Muscle layer of duodenum (tissue), 2 donors: ENCODE data around the gene BCAS3.

Experiments used
- H3K27ac ChIP-seq: one replicate; pipeline ENCODE4 v1.7.0; 2013; ENCODE audit warnings: mild to moderate bottlenecking, low read length
- H3K27me3 ChIP-seq: one replicate; pipeline ENCODE4 v1.7.0; 2013; ENCODE audit warnings: low read depth, mild to moderate bottlenecking, control low read depth, low read length
- H3K36me3 ChIP-seq, 2 donors: one replicate each; pipeline ENCODE4 v1.7.0; 2013; ENCODE audit warnings: low read length in 2 of 2, control low read depth in 1 of 2, mild to moderate bottlenecking in 1 of 2; ENCODE audit not compliant: insufficient read depth in 2 of 2, control insufficient read depth in 1 of 2
- H3K4me1 ChIP-seq, 2 donors: one replicate each; pipeline ENCODE4 v1.7.0; 2013; ENCODE audit warnings: low read length in 2 of 2, mild to moderate bottlenecking in 2 of 2, control low read depth in 1 of 2, moderate library complexity in 1 of 2; ENCODE audit not compliant: insufficient read depth in 2 of 2, control insufficient read depth in 1 of 2
- H3K4me3 ChIP-seq, 2 donors: one replicate each; pipeline ENCODE4 v1.7.0; 2013; ENCODE audit warnings: low read length in 2 of 2, low read depth in 1 of 2, mild to moderate bottlenecking in 1 of 2
- H3K9me3 ChIP-seq, 2 donors: one replicate each; pipeline ENCODE4 v1.7.0; 2013; ENCODE audit warnings: low read length in 2 of 2, control low read depth in 1 of 2, mild to moderate bottlenecking in 1 of 2; ENCODE audit not compliant: control insufficient read depth in 1 of 2
- donor health status: healthy.

BCAS3 gene

DNA sequence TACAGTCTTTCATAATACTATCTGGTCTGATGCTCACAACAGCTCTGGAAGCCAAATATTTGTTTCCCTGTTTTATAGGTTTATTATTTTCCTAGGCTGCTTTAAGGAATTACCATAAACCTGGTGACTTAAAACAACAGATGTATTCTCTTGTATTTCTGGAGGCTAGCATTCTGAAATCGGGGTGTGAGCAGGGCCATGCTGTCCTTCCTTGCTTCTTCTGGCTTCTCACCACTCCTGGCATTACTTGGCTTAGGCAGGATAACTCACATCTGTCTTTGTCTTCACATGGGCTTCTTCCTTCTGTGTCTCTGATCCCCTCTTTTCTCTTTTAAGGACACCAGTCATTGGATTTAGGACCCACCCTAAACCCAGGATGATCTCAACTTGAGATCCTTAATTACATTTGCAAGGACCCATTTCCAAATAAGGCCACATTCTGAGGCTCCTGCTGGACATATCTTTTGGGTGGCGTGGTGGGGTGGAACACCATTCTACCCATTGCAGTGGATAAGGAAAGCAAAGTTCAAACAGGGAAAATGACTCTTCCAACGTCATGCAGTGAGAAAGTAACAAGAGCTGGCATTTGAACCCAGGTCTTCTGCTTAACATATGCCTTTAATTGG is 682.8 kb downstream of the BCAS3 start:
- H3K4me1 ChIP-seq, result no peaks in the 10 kb centered on the region
- H3K36me3 ChIP-seq, result no peaks in the 10 kb centered on the region
- no peak overlapping the region for H3K27ac ChIP-seq
- H3K9me3 ChIP-seq, result no peaks in the 10 kb centered on the region
- no peak overlapping the region for H3K4me3 ChIP-seq
- no peaks in the 10 kb centered on the region for H3K27me3 ChIP-seq

DNA sequence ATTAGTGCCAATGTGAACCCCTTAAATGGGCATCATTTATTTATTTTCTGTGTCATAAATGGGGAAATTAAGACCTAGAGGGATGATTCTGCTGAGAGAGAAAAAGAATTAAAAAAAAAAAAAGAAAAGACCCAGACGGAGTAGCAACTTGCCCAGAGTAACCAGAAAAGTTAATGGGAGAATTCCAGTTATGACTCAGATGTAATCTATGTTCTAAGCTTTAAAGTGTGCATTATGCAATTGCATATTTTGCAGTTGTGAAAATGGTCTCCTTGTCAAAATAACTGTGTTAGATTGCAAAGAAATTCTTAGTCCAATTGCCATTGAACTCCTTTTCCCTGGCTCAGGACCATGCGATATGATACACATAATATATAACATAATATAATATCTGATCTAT is 683.4 kb downstream of the BCAS3 start:
- H3K4me1 ChIP-seq, result no peaks in the 10 kb centered on the region
- no peak overlapping the region for H3K27ac ChIP-seq
- no peaks in the 10 kb centered on the region for H3K9me3 ChIP-seq
- H3K36me3 ChIP-seq, result no peaks in the 10 kb centered on the region
- no peaks in the 10 kb centered on the region for H3K27me3 ChIP-seq
- H3K4me3 ChIP-seq, result no peak overlapping the region

DNA sequence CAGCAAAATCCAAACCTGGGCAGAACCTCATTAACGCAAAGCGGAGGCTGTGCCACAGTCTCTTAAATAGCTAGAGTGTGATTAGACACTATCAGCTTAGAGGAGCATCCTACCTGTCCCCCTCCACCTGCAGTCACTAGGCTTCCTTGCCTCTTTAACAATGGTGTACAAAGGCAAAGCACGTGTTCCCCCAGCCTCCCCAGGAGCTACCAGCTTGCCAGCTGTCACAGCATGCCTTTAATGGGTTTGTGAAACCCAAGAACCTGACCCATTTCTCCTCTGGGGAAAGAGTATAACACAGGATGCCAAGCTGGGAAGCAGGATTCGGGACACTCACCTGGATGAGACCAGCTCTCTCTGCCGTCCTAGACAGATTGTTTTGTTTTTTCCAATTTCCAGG is 684.7 kb downstream of the BCAS3 start:
- H3K27me3 ChIP-seq, result no peaks in the 10 kb centered on the region
- H3K4me1 ChIP-seq, result no peaks in the 10 kb centered on the region
- H3K4me3 ChIP-seq, result no peak overlapping the region

DNA sequence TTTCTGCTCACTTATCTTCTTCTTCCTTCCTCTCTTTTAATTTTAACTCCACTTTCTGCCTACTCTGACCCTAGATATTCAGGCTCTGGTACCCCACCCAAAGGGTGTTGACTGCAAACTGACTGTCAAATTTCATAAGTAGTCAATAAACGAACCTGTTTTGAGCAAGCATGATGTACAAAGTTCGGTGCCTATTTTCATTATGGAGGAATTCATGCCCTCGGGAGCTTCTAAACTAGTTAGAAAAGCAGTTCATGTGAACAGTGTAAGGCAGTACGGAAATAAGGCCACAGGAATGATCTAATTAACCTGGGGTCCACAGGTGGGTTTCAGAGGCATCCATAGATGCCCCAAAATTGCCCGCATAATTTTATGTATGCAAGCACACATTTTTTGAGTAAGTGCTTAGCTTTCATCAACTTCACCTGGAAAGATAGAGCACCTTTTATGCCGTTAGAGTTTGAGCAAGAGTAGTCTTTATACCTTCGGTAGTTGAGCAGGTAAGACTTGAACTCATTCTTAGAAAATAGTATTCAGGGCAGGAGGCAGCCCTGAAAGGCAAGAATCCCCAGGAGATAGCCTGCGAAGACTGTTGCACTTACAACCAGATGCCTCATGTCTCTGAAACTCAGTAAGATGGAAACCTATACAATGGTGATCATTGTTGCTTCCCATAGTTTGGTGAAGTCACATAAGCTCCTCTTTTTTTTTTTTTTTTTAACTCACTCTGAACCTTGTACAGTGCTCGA is 685.4 kb downstream of the BCAS3 start:
- H3K27ac ChIP-seq, result no peak overlapping the region
- no peaks in the 10 kb centered on the region for H3K27me3 ChIP-seq
- no peaks in the 10 kb centered on the region for H3K9me3 ChIP-seq
- no peak overlapping the region for H3K4me3 ChIP-seq
- H3K36me3 ChIP-seq, result no peaks in the 10 kb centered on the region
- H3K4me1 ChIP-seq, result no peaks in the 10 kb centered on the region

More for the DNA sequence above, 684.7 kb downstream of the BCAS3 start:
- Histone ChIP-seq H3K36me3 (no peaks in the 10 kb centered on the region), H3K9me3 (no peaks in the 10 kb centered on the region), H3K27ac (no peak overlapping the region)

DNA sequence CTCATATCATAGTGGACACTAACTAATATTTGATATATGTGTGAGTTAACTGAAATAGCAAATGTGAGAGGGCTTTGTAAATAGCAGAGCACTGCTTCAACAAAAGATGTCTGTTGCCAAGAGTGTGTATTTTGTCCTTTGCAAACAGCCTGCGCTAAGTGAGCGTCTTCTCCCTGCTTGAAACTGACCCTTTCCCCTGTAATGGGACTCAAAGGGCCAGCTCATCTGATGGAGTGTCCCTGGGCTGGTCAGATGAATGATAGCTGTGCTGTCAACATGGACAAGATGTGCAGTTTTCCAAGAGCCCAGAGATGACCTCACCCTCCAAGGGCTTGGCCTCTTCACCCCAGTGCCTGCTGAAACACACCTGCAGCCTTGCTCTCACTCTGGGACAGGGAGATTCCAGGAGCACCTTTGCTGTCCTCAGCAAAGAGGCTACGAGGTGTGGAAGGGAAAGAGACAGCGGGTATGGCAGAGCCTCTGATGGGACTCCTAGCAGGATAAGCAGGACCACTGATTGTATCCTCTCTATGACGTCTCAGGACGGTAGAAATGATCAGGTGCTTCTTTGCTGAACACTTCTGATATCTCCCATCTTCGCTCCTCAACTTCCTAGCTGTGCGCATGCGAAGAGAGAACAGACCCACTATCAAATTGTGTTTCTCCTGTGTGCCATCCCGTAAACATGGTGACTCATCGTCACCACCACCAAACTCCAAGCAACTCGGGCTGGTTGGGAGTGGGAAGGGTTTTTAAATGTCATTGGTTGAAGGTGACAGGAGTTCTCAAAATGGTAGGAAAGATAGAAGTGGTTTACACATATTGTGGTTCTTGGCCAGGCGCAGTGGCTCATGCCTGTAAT is 686.2 kb downstream of the BCAS3 start:
- Histone ChIP-seq H3K27ac (no peak overlapping the region), H3K27me3 (no peaks in the 10 kb centered on the region), H3K9me3 (no peaks in the 10 kb centered on the region), H3K4me3 (no peak overlapping the region), H3K36me3 (peaks cover 0 to 4% of the 10 kb centered on the region in 2 donors), H3K4me1 (no peaks in the 10 kb centered on the region)

DNA sequence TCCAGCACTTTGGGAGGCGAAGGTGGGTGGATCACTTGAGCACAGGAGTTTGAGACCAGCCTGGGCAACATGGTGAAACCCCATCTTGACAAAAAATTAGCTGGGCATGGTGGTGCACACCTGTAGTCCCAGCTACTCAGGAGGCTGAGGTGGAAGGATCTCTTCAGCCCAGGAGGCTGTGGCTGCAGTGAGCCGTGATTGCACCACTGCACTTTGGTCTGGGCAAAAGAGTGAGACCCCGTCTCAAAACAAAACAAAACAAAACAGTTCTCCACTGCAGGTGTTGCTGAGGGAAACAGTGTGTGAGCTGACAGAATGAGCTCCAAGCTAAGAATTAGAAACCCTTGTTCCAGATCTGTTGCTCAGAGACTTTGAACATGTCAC is 686.8 kb downstream of the BCAS3 start:
- H3K4me1 ChIP-seq, result no peaks in the 10 kb centered on the region
- no peak overlapping the region for H3K4me3 ChIP-seq
- no peak overlapping the region for H3K27ac ChIP-seq
- H3K27me3 ChIP-seq, result no peaks in the 10 kb centered on the region
- H3K9me3 ChIP-seq, result no peaks in the 10 kb centered on the region
- peaks cover 0 to 7% of the 10 kb centered on the region in 2 donors for H3K36me3 ChIP-seq

DNA sequence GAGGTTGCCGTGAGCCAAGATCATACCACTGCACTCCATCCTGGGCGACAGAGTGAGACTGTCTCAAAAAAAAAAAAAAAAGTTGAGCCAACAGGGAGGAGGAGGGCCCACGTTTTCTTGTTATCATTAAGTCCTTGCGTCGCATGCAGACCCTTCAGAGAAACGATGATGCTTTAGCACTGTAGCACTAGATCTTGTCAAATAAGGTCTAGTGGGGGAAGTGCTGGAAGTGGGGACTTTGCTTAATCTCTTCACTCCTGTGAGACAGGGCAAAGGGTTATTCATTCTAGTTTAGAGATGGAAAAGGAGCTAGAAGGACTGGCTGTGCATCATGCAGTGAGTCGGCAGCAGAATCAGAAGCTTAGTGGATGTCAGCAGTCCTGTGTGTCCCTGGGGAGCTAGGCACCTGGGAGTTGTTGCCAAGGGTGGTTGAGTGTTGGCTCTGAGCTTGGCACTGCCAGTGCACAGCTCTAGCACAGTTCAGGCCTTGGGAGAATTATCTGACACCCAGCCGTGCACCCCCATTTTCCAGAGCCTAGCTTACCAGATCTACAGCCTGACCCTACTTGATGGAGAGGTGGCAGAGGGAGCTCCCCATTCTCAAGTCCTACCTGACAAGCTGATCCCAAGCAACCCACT is 688.5 kb downstream of the BCAS3 start:
- H3K27me3 ChIP-seq, result no peaks in the 10 kb centered on the region
- H3K36me3 ChIP-seq, result peaks cover 0 to 7% of the 10 kb centered on the region in 2 donors
- H3K4me1 ChIP-seq, result no peaks in the 10 kb centered on the region
- no peak overlapping the region for H3K27ac ChIP-seq
- no peak overlapping the region for H3K4me3 ChIP-seq
- no peaks in the 10 kb centered on the region for H3K9me3 ChIP-seq

DNA sequence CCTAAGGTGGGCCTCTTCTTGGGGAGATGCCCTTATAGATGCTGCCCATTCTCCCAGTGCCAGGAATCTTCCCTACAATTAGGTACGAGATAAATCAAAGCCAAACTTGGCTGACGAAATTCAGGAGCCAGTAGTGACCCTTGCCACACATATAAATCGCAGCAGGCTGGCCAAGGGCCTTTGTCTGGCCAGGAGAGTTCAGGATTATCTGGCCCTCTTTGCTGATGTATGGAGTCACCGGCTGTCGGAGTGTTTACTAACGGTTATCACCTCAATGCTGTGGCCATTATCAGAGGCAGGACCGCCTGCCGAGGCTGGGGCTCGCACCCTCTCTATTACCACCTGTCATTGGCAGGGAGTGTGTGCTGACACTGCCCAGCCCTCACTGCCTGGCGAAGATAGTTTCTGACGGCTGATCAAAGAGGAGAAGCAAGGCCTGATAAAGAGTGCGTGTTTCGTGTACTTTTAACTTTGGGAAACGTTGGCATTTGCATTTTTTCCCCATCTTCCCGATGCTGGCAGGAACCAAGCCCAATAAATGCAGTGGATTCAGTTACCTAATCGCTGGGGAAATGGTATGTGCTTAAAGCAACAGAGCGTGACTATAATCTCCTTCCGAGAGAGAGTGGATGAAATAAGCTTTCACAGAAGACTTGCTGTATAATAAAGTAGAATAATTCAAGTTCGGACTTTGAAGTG is 689.2 kb downstream of the BCAS3 start:
- Histone ChIP-seq H3K27ac (no peak overlapping the region), H3K4me3 (no peak overlapping the region)

DNA sequence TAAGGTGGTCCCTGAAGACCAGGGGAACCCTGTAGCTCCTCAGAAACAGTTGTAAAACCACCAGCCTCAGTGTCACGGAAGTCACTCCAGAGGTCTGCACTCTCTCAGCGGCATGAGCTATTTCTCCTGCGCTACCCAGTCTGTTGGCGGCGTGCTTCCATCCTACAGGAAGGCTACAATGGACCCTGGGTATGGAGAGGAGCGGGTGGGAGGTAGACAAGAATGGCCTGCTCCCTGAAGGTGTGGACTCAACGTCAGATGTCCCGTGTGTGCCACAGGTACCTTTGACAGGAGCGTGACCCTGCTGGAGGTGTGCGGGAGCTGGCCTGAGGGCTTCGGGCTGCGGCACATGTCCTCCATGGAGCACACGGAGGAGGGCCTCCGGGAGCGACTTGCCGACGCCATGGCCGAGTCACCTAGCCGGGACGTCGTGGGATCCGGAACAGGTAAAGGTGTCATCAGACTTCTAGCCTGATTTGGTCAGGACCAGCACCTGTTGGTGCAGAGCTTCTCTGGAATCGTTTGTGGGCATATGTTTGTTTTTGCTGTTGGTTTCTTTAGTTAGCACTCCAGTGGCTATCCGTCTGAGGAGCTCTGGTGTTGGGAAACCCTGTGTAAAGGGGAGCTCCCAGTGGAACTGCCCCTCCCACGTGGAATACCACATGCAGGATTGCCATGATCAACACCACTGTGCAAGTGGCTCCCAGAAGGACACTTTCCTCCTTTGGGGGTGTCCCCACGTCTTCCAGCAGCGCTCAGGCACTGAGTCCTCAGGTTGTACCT is 690.6 kb downstream of the BCAS3 start:
- Histone ChIP-seq H3K9me3 (no peaks in the 10 kb centered on the region), H3K27ac (no peak overlapping the region), H3K4me1 (no peaks in the 10 kb centered on the region), H3K4me3 (no peak overlapping the region), H3K36me3 (peaks cover 0 to 7% of the 10 kb centered on the region in 2 donors), H3K27me3 (no peaks in the 10 kb centered on the region)

More for the DNA sequence above, 689.2 kb downstream of the BCAS3 start:
- H3K36me3 ChIP-seq, result peaks cover 0 to 7% of the 10 kb centered on the region in 2 donors
- H3K27me3 ChIP-seq, result no peaks in the 10 kb centered on the region
- H3K9me3 ChIP-seq, result no peaks in the 10 kb centered on the region
- H3K4me1 ChIP-seq, result no peaks in the 10 kb centered on the region

DNA sequence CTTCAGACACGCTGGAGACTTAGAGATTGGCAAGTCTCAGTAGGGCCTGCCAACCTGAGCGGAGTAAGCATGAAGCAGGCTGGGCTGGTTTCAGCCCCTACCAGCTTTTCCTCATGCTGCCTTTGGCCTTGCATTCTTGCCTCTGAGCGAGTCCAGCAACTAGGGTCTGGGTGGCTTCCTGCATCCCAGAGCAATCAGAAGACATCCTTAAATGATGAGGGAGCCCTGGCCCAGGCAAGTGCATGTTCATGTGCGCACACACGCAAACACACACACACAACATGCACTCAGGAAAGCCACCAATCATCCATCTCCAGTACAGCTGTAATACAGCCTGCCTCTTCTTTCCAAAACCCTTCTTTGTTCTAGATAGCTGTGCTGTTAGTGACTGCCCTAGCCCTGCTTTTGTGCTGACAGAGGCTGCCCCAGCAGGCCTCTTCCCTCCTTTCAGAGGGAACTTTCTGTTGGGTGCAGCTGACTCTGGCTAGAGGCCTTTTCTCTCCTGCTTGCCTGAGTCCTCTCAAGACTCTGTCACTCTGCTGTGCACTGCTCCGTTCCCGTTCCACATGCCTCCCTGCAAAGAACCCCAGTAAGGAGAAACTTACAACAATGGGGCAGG is 691.3 kb downstream of the BCAS3 start:
- H3K36me3 ChIP-seq, result peaks cover 0 to 7% of the 10 kb centered on the region in 2 donors
- H3K4me1 ChIP-seq, result no peaks in the 10 kb centered on the region
- no peak overlapping the region for H3K4me3 ChIP-seq
- H3K27me3 ChIP-seq, result no peaks in the 10 kb centered on the region
- no peak overlapping the region for H3K27ac ChIP-seq
- no peaks in the 10 kb centered on the region for H3K9me3 ChIP-seq
